HG03439 (cell line): ENCODE results near the gene RNF38.
"Not testable (repeated sequence)": the region's sequence is repeated elsewhere in the genome, so short reads cannot be mapped to it uniquely, and the experiment has no call there.

Experiments
- ATAC-seq: cut with Tn5 transposase; IDR thresholded peaks from one replicate; pipeline ENCODE4 v1.9.1; 2021; ENCODE audit warnings: mild to moderate bottlenecking, moderate library complexity; ENCODE audit not compliant: unreplicated experiment

RNF38 gene

GRCh38 chr9:36399980-36400331 lies at the start of gene RNF38:
Gene RNF38 (minus strand): TSS chr9:36400269. CDS start chr9:36400108, 161 bp downstream.
- ATAC-seq, result no peak

GRCh38 chr9:36448555-36448954 lies 48.5 kb upstream of the RNF38 start:
- not testable (repeated sequence) for ATAC-seq

GRCh38 chr9:36448017-36448416 lies 47.9 kb upstream of the RNF38 start:
- ATAC-seq, result no peak

- ATAC-seq, result not testable (repeated sequence)
Measured at GRCh38 chr9:36446678-36447077, 46.6 kb upstream of the RNF38 start.

GRCh38 chr9:36445800-36446361 lies 45.8 kb upstream of the RNF38 start:
- ATAC-seq, result no peak

- no peak for ATAC-seq
Measured at GRCh38 chr9:36444203-36444602, 44.1 kb upstream of the RNF38 start.

GRCh38 chr9:36443581-36443980 lies 43.5 kb upstream of the RNF38 start:
- no peak for ATAC-seq

- no peak for ATAC-seq
Measured at GRCh38 chr9:36442710-36443109, 42.6 kb upstream of the RNF38 start.

- no peak for ATAC-seq
Measured at GRCh38 chr9:36441966-36442365, 41.9 kb upstream of the RNF38 start.

GRCh38 chr9:36438536-36439236 lies 38.6 kb upstream of the RNF38 start:
- ATAC-seq, result no peak

- no peak for ATAC-seq
Measured at GRCh38 chr9:36437790-36438189, 37.7 kb upstream of the RNF38 start.

- no peak for ATAC-seq
Measured at GRCh38 chr9:36436909-36437308, 36.8 kb upstream of the RNF38 start.

GRCh38 chr9:36433386-36433785 lies 33.3 kb upstream of the RNF38 start:
- ATAC-seq, result no peak

GRCh38 chr9:36431078-36431477 lies 31.0 kb upstream of the RNF38 start:
- ATAC-seq, result no peak

GRCh38 chr9:36426945-36427344 lies 26.9 kb upstream of the RNF38 start:
- no peak for ATAC-seq

GRCh38 chr9:36426348-36426747 lies 26.3 kb upstream of the RNF38 start:
- no peak for ATAC-seq

- ATAC-seq, result no peak
Measured at GRCh38 chr9:36424289-36425055, 24.4 kb upstream of the RNF38 start.

GRCh38 chr9:36423206-36423605 lies 23.1 kb upstream of the RNF38 start:
- ATAC-seq, result no peak

GRCh38 chr9:36416890-36417289 lies 16.8 kb upstream of the RNF38 start:
- ATAC-seq, result no peak

- ATAC-seq, result no peak
Measured at GRCh38 chr9:36415822-36416525, 15.9 kb upstream of the RNF38 start.

GRCh38 chr9:36411410-36411809 lies 11.3 kb upstream of the RNF38 start:
- ATAC-seq, result not testable (repeated sequence)
